Measurements from ENCODE around the gene P4HA1. TPM values are rescaled to one million over a fixed set of nuclear protein-coding genes. Genes with fewer than 3 reads are reported as not detected.
A peak's percentile ranks its signal among the peaks of the same experiment; 100 is the strongest.

P4HA1 gene
- total RNA-seq (10 to 100 TPM; 28.7 to 31.9 TPM), polyA plus RNA-seq (23.3 TPM)

DNA sequence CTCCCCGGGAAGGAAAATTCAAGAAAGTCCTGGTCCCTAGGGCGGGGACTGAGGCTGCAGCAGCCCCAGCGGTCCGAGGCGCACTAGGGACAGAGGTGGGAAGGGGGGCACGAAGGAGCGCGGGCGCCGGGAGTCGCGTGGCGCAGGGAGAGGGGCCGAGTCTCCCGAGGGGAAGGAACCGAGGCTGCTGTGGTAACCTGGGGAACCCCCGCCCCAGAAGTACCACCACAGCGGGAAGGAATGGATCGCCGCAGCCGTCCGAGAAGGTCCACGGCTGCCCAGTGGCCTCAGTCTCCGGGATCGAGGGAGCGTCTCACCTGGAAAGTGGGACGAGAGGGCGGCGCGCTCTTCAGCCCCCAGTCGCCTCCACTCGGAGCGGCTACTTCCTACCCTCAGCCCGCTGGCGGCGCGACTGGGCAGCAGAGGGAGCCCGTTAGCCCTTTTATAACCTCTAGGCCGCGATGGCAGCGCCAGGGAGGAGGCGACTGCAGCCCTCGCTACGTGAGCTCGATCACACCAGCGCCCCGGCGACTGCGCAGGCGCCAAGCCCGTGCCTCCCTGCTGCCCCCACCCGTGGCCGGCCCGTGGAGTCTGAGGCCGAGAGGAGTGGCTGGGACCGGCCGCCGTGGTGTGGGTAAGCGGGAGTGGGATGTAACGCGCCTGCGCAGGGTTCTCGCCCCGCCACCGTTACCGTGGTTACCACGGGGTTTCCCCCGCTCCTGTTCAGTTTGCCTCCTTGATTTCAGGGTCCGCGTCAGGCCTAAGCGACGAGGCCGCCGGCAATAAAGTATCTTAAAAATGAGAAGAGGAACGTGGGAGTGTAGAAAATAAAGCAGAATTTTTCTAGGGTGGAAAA is at the start of gene P4HA1:
P4HA1 (minus strand) TSS at position 418 of the 856 bp plus-strand sequence. CDS start 21,983 bp downstream, outside the sequence.
- peak; percentile 92 to 99 (median 98) for DNase-seq
- Mint-ChIP-seq H3K27me3 (peaks cover 0 to 2% of the 10 kb centered on the region in 2 donors), H3K36me3 (peaks cover 0 to 15% (median 0%) of the 10 kb centered on the region in 3 donors), H3K27ac (peak within 1 kb of the TSS; percentile 91 to 99 (median 98)), H3K4me3 (peak within 1 kb of the TSS; percentile 84 to 97 (median 91)), H3K9me3 (no peaks in the 10 kb centered on the region), H3K4me1 (peaks cover 27 to 38% (median 38%) of the 10 kb centered on the region in 3 donors)
- Histone ChIP-seq H3K36me3 (ENCODE audit: insufficient read depth, low read length) (no peaks in the 10 kb centered on the region), H3K4me3 (ENCODE audit: low read length) (peak within 1 kb of the TSS; percentile 70), H3K27ac (ENCODE audit: low read depth, low read length) (peak within 1 kb of the TSS; percentile 88), H3K9me3 (ENCODE audit: low read length) (no peaks in the 10 kb centered on the region), H3K4me1 (ENCODE audit: insufficient read depth, low read length) (peaks cover 14% of the 10 kb centered on the region), H3K27me3 (ENCODE audit: insufficient read depth, low read length, poor library complexity, severe bottlenecking) (no peaks in the 10 kb centered on the region)
- POLR2A ChIA-PET: interaction anchor here (0.5 to 1.7 kb wide), 12 partner anchors 14 to 399 kb away, joined by 3 to 14 read pairs (median 4); partner anchors contain the start of genes DNAJC9, FAM149B1, NUDT13 and PPP3CB
- CTCF ChIA-PET: interaction anchor here (0.5 to 8.3 kb wide), 28 partner anchors 10 to 971 kb away, joined by 3 to 105 read pairs (median 4); partner anchors contain the start of genes ECD, FAM149B1 and NUDT13

DNA sequence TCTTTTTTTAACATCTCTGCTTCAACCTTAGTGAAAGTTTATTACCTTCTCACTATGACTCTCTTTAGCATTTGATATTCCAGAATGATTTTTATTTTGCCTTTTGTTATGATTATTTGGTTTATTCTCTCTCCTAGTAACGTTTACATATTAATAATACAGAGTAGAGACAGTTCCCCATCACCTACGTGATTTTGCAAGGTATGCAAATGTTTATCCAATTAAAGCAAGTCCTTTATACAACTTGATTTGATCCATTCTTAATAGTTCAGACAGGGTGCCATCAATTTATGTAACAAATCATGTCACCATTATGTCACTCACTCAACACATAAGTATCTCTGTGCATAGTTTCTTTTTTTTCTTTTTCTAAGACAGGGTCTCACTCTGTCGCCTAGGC is 44.9 kb upstream of the P4HA1 start:
- no peak overlapping the region for H3K4me3 ChIP-seq (ENCODE audit: low read length)
- Mint-ChIP-seq H3K9me3 (no peaks in the 10 kb centered on the region), H3K27me3 (no peaks in the 10 kb centered on the region), H3K36me3 (peaks cover 12 to 71% (median 23%) of the 10 kb centered on the region in 3 donors), H3K4me3 (no peak overlapping the region), H3K4me1 (no peaks in the 10 kb centered on the region), H3K27ac (peak overlapping the region in 2 of 8 donors; percentile 50 to 57)
- H3K9me3 ChIP-seq (ENCODE audit: low read length): no peaks in the 10 kb centered on the region
- H3K27ac ChIP-seq (ENCODE audit: low read depth, low read length): no peak overlapping the region
- no peaks in the 10 kb centered on the region for H3K27me3 ChIP-seq (ENCODE audit: insufficient read depth, low read length, poor library complexity, severe bottlenecking)
- ChIA-PET POLR2A (no interaction called here), CTCF (interaction anchor here (4.5 kb wide), 1 partner anchor 17 kb away, joined by 16 read pairs; no protein-coding TSS in a partner anchor)
- peaks cover 41% of the 10 kb centered on the region for H3K36me3 ChIP-seq (ENCODE audit: insufficient read depth, low read length)
- no peak for DNase-seq
- no peaks in the 10 kb centered on the region for H3K4me1 ChIP-seq (ENCODE audit: insufficient read depth, low read length)

DNA sequence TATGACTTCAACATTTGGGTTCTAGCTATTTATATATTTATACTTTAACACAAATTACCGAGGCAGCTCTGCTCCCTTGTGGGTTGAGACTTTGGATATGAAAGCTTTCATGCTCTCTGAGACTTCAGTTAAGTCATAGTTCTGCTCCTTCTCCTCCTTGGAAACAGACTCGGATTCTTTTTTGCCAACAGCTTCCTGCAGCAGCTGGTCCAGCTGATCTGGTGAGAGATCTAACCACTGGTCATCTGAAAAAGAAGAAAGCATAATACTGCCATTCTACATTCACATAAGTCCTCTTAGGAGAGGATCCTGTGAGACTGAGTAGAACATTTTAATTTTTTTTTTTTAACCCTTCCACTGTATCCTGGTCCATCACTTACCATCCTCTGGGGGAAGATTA is 42.6 kb upstream of the P4HA1 start:
- Histone ChIP-seq H3K27me3 (ENCODE audit: insufficient read depth, low read length, poor library complexity, severe bottlenecking) (no peaks in the 10 kb centered on the region), H3K4me3 (ENCODE audit: low read length) (no peak overlapping the region), H3K4me1 (ENCODE audit: insufficient read depth, low read length) (no peaks in the 10 kb centered on the region), H3K27ac (ENCODE audit: low read depth, low read length) (no peak overlapping the region), H3K36me3 (ENCODE audit: insufficient read depth, low read length) (peaks cover 50% of the 10 kb centered on the region), H3K9me3 (ENCODE audit: low read length) (no peaks in the 10 kb centered on the region)
- no peaks in the 10 kb centered on the region for H3K9me3 Mint-ChIP-seq
- peak overlapping the region in 3 of 8 donors; percentile 8 to 41 (median 19) for H3K27ac Mint-ChIP-seq
- ChIA-PET CTCF (interaction anchor here (0.5 to 1.3 kb wide), 2 partner anchors 16 to 44 kb away, joined by 3 read pairs; no protein-coding TSS in a partner anchor), POLR2A (no interaction called here)
- H3K27me3 Mint-ChIP-seq: no peaks in the 10 kb centered on the region
- no peak overlapping the region for H3K4me3 Mint-ChIP-seq
- H3K36me3 Mint-ChIP-seq: peaks cover 17 to 76% (median 24%) of the 10 kb centered on the region in 3 donors
- DNase-seq: no peak
- no peaks in the 10 kb centered on the region for H3K4me1 Mint-ChIP-seq

DNA sequence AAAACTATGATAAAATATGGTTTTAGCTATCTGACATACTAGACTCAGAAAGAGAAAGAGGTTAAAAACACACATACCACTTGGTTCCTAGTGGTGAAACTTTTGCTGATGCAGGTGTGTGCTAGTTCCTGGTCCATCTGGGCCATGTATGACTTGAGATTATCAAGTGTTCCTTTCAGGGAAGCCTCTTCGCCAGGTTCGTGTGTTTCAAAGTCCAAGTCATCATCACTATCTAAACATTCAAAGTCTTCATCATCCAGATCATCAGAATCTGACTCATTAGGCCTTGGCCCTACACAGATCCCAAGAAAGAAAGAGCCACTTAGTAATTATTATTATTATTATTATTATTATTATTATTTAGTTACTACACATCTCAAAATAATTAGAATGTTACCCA is 40.0 kb upstream of the P4HA1 start:
- no peak for DNase-seq
- H3K27me3 ChIP-seq (ENCODE audit: insufficient read depth, low read length, poor library complexity, severe bottlenecking): no peaks in the 10 kb centered on the region
- H3K9me3 Mint-ChIP-seq: no peaks in the 10 kb centered on the region
- ChIA-PET CTCF (interaction anchor here (1.4 kb wide), 1 partner anchor 40 kb away, joined by 5 read pairs; the partner anchor contains the start of gene P4HA1), POLR2A (no interaction called here)
- no peak overlapping the region for H3K4me3 Mint-ChIP-seq
- H3K27me3 Mint-ChIP-seq: no peaks in the 10 kb centered on the region
- peak overlapping the region in 1 of 8 donors; percentile 27 for H3K27ac Mint-ChIP-seq
- peaks cover 22 to 78% (median 35%) of the 10 kb centered on the region in 3 donors for H3K36me3 Mint-ChIP-seq
- no peaks in the 10 kb centered on the region for H3K4me1 Mint-ChIP-seq
- no peaks in the 10 kb centered on the region for H3K4me1 ChIP-seq (ENCODE audit: insufficient read depth, low read length)
- peaks cover 47% of the 10 kb centered on the region for H3K36me3 ChIP-seq (ENCODE audit: insufficient read depth, low read length)
- H3K9me3 ChIP-seq (ENCODE audit: low read length): no peaks in the 10 kb centered on the region
- H3K4me3 ChIP-seq (ENCODE audit: low read length): no peak overlapping the region
- H3K27ac ChIP-seq (ENCODE audit: low read depth, low read length): no peak overlapping the region

DNA sequence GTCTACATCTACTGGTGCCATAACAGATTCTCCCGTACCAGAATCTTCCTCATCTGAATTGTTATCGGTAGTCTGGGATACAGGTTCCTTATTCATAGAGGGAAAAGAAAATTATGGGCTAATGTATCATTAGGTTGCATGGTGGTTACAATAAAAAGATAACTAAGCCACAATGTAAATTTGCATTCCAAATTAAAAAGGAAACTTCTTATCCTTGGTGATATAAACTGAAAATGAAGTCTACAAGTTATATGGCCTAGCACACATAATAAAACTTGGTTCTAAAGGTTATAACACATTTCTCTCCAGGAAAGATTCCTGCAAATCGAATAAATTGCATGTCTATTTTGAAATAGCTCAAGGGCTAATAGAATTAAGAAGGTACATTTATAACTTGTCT is 38.1 kb upstream of the P4HA1 start:
- no peaks in the 10 kb centered on the region for H3K9me3 Mint-ChIP-seq
- Histone ChIP-seq H3K4me3 (ENCODE audit: low read length) (no peak overlapping the region), H3K4me1 (ENCODE audit: insufficient read depth, low read length) (no peaks in the 10 kb centered on the region), H3K27me3 (ENCODE audit: insufficient read depth, low read length, poor library complexity, severe bottlenecking) (no peaks in the 10 kb centered on the region), H3K36me3 (ENCODE audit: insufficient read depth, low read length) (peaks cover 50% of the 10 kb centered on the region), H3K27ac (ENCODE audit: low read depth, low read length) (no peak overlapping the region), H3K9me3 (ENCODE audit: low read length) (no peaks in the 10 kb centered on the region)
- DNase-seq: no peak
- POLR2A ChIA-PET: no interaction called here
- H3K36me3 Mint-ChIP-seq: peaks cover 25 to 83% (median 35%) of the 10 kb centered on the region in 3 donors
- no peak overlapping the region for H3K4me3 Mint-ChIP-seq
- CTCF ChIA-PET: interaction anchor here (1.0 kb wide), 1 partner anchor 12 kb away, joined by 3 read pairs; no protein-coding TSS in a partner anchor
- no peaks in the 10 kb centered on the region for H3K27me3 Mint-ChIP-seq
- no peak overlapping the region for H3K27ac Mint-ChIP-seq
- no peaks in the 10 kb centered on the region for H3K4me1 Mint-ChIP-seq

DNA sequence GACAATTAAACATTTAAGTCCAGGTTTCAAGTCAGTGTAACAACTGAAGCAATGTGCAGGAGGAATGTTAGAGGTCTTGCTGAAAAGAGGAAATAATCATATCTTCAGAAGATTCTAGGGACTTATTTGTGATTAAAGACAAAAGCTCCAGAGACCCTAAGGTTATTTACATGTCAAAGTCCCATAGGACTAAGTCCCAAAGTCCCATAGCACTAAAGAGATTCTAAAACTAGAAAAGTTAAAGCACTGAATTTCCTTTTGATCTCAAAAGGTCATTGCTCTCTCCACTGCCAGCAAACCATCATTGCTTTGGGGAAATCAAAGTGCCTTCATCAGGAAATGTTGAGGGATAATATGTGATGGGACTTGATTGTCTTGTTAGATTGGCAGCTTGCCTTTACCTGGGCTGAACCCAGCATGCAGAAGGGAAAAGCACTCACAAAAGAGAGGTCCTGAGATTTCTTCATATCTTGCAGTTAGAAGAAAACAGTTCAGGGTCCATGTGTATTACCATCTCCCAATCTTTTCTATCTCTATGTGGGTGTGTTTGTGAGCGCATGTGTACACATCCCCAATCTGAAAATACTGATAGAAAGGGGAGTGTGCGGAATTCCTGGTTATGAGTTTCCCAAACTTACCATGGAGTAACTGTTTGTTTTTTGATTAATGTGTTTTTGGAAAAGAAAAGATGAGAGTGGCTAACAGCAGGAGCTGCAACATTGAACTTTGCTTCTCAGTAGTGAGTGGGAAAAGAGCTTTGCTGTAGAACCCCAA is 35.4 kb upstream of the P4HA1 start:
- DNase-seq: no peak
- no peaks in the 10 kb centered on the region for H3K9me3 Mint-ChIP-seq
- H3K27ac ChIP-seq (ENCODE audit: low read depth, low read length): no peak overlapping the region
- peaks cover 16 to 75% (median 32%) of the 10 kb centered on the region in 3 donors for H3K36me3 Mint-ChIP-seq
- peaks cover 32% of the 10 kb centered on the region for H3K36me3 ChIP-seq (ENCODE audit: insufficient read depth, low read length)
- no peaks in the 10 kb centered on the region for H3K27me3 Mint-ChIP-seq
- no peaks in the 10 kb centered on the region for H3K4me1 ChIP-seq (ENCODE audit: insufficient read depth, low read length)
- no peaks in the 10 kb centered on the region for H3K9me3 ChIP-seq (ENCODE audit: low read length)
- peak overlapping the region in 1 of 8 donors; percentile 1 for H3K27ac Mint-ChIP-seq
- no peak overlapping the region for H3K4me3 ChIP-seq (ENCODE audit: low read length)
- ChIA-PET CTCF (no interaction called here), POLR2A (no interaction called here)
- no peaks in the 10 kb centered on the region for H3K4me1 Mint-ChIP-seq
- H3K4me3 Mint-ChIP-seq: no peak overlapping the region
- no peaks in the 10 kb centered on the region for H3K27me3 ChIP-seq (ENCODE audit: insufficient read depth, low read length, poor library complexity, severe bottlenecking)

DNA sequence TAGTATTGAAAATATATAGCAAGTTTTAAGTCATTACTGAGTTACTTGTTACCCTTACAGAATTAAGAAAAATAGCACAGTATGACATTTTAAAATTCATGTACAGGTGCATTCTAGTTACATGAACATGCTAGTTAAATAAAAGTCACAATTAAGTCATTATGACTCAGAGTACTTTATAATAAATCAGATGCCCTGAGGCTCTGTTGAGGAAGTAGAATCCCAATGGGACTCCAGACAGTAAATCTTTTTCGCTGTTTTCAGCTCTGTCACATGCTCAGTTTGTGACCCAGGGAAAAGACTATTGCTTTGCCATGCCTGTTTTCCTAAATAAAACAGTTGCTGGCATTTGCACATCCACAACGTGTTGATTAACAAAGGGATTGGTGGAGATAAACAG is 34.6 kb upstream of the P4HA1 start:
- H3K27me3 ChIP-seq (ENCODE audit: insufficient read depth, low read length, poor library complexity, severe bottlenecking): no peaks in the 10 kb centered on the region
- peaks cover 16 to 75% (median 32%) of the 10 kb centered on the region in 3 donors for H3K36me3 Mint-ChIP-seq
- no peaks in the 10 kb centered on the region for H3K4me1 Mint-ChIP-seq
- no peak overlapping the region for H3K4me3 Mint-ChIP-seq
- H3K27ac Mint-ChIP-seq: no peak overlapping the region
- POLR2A ChIA-PET: no interaction called here
- peaks cover 32% of the 10 kb centered on the region for H3K36me3 ChIP-seq (ENCODE audit: insufficient read depth, low read length)
- H3K4me1 ChIP-seq (ENCODE audit: insufficient read depth, low read length): no peaks in the 10 kb centered on the region
- H3K9me3 Mint-ChIP-seq: no peaks in the 10 kb centered on the region
- H3K27me3 Mint-ChIP-seq: no peaks in the 10 kb centered on the region
- no peak for DNase-seq
- no peak overlapping the region for H3K4me3 ChIP-seq (ENCODE audit: low read length)
- H3K27ac ChIP-seq (ENCODE audit: low read depth, low read length): no peak overlapping the region
- no peaks in the 10 kb centered on the region for H3K9me3 ChIP-seq (ENCODE audit: low read length)
- CTCF ChIA-PET: interaction anchor here (1.0 kb wide), 1 partner anchor 35 kb away, joined by 3 read pairs; the partner anchor contains the start of gene P4HA1

Data from CD8-positive, alpha-beta memory T cell (primary cell).